MM.1S (cell line): ENCODE data around the gene SUFU.

ENCODE experiments used
- CTCF ChIP-seq: fragments of 300-600 bp; sonication (generic); IDR thresholded peaks from 2 replicates; pipeline ENCODE4 v1.5.1; 2016; ENCODE audit warnings: antibody characterized with exemption, low read length, mixed read lengths
- EZH2 ChIP-seq: fragments of 300-600 bp; sonication (generic); optimal IDR thresholded peaks from 2 replicates; pipeline ENCODE3; 2017; ENCODE audit warnings: low read depth, mild to moderate bottlenecking, antibody characterized with exemption, low read length, mixed read lengths
- EZH2phosphoT487 ChIP-seq: fragments of 300-600 bp; sonication (generic); IDR thresholded peaks from 2 replicates; pipeline ENCODE4 v1.6.1; 2018; ENCODE audit warnings: antibody characterized with exemption, low read length

GRCh38 chr10:102639537-102639936, 135.8 kb downstream of the SUFU start:
- TF ChIP-seq CTCF (no peak), EZH2 (no peak), EZH2phosphoT487 (no peak)
